Measurements from ENCODE around the gene SNX10.

DNA sequence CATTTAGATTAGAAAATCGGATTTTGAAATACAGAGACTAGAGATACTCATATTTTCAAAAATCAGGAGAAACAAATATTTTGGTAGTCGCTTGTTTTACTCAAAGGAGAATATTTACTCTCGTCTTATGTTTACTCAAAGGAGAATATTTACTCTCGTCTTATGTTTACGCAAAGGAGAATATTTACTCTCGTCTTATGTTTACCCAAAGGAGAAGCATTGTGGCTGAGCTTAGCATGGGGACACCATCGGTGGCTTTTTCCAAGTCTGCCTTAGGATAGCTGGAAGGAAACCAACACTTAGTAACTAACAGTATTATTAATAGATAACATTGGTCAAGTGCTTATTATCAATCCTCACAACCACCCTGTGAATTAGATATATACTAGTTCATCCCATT is 71.8 kb downstream of the SNX10 start:
- TF ChIP-seq, protein P1, sequence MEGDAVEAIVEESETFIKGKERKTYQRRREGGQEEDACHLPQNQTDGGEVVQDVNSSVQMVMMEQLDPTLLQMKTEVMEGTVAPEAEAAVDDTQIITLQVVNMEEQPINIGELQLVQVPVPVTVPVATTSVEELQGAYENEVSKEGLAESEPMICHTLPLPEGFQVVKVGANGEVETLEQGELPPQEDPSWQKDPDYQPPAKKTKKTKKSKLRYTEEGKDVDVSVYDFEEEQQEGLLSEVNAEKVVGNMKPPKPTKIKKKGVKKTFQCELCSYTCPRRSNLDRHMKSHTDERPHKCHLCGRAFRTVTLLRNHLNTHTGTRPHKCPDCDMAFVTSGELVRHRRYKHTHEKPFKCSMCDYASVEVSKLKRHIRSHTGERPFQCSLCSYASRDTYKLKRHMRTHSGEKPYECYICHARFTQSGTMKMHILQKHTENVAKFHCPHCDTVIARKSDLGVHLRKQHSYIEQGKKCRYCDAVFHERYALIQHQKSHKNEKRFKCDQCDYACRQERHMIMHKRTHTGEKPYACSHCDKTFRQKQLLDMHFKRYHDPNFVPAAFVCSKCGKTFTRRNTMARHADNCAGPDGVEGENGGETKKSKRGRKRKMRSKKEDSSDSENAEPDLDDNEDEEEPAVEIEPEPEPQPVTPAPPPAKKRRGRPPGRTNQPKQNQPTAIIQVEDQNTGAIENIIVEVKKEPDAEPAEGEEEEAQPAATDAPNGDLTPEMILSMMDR (IDR thresholded peaks at IDR 0.05; ENCODE audit: low read depth, low read length, poor library complexity, severe bottlenecking) = no peak
- no peak for TF ChIP-seq EZH2phosphoT487 (IDR thresholded peaks at IDR 0.05; ENCODE audit: borderline replicate concordance, low read length)

Measured in DOHH2 (cell line).